GM23248 (cell line): Measurements from ENCODE around the gene SPOPL. TPM values are rescaled to one million over a fixed set of nuclear protein-coding genes. Genes with fewer than 3 reads are reported as not detected.

Source experiments
- DNase-seq: peaks from one replicate; pipeline ENCODE4 v3.0.0-alpha.2; 2015
- H2AFZ ChIP-seq: fragments of 200-600 bp; sonication (generic); 2 replicates; pipeline ENCODE4 v1.6.1; 2016; ENCODE audit warnings: antibody characterized with exemption
- H3F3A ChIP-seq: fragments of 200-600 bp; sonication (generic); 2 replicates; pipeline ENCODE4 v1.6.1; 2016; ENCODE audit warnings: mild to moderate bottlenecking, antibody characterized with exemption, mixed run types; ENCODE audit not compliant: insufficient read depth
- H3K27ac ChIP-seq: fragments of 200-600 bp; sonication (generic); 2 replicates; pipeline ENCODE4 v1.5.1; 2016; ENCODE audit warnings: mild to moderate bottlenecking
- H3K27me3 ChIP-seq: fragments of 200-600 bp; sonication (generic); replicated peaks from 2 replicates; pipeline ENCODE4 v1.6.1; 2016; ENCODE audit warnings: mild to moderate bottlenecking; ENCODE audit not compliant: insufficient read depth
- H3K36me3 ChIP-seq: fragments of 200-600 bp; sonication (generic); 2 replicates; pipeline ENCODE4 v1.6.1; 2016; ENCODE audit warnings: low read depth, mild to moderate bottlenecking
- H3K4me1 ChIP-seq: fragments of 200-600 bp; sonication (generic); 2 replicates; pipeline ENCODE4 v1.6.1; 2016; ENCODE audit warnings: mild to moderate bottlenecking; ENCODE audit not compliant: insufficient read depth
- H3K4me2 ChIP-seq: fragments of 200-600 bp; sonication (generic); one replicate; pipeline ENCODE4 v1.6.1; 2016; ENCODE audit warnings: mild to moderate bottlenecking; ENCODE audit not compliant: unreplicated experiment
- H3K4me3 ChIP-seq: fragments of 200-600 bp; sonication (generic); 2 replicates; pipeline ENCODE4 v1.5.1; 2016; ENCODE audit warnings: mild to moderate bottlenecking
- H3K79me2 ChIP-seq: fragments of 200-600 bp; sonication (generic); 2 replicates; pipeline ENCODE4 v1.6.1; 2016; ENCODE audit warnings: mild to moderate bottlenecking; ENCODE audit not compliant: insufficient read depth
- H3K9ac ChIP-seq: fragments of 200-600 bp; sonication (generic); 2 replicates; pipeline ENCODE4 v1.6.1; 2016; ENCODE audit warnings: mild to moderate bottlenecking
- H3K9me2 ChIP-seq: fragments of 200-600 bp; sonication (generic); 2 replicates; pipeline ENCODE4 v1.6.1; 2016; ENCODE audit warnings: mixed run types, mild to moderate bottlenecking, moderate library complexity; ENCODE audit not compliant: insufficient read depth
- H3K9me3 ChIP-seq: fragments of 200-600 bp; sonication (generic); one replicate; pipeline ENCODE4 v1.6.1; 2017; ENCODE audit warnings: low read depth
- H4K20me1 ChIP-seq: fragments of 200-600 bp; sonication (generic); 2 replicates; pipeline ENCODE4 v1.6.0; 2016; ENCODE audit not compliant: insufficient read depth
- EZH2 ChIP-seq: fragments of 200-600 bp; sonication (generic); IDR thresholded peaks from 2 replicates; pipeline ENCODE4 v1.6.1; 2018; ENCODE audit warnings: antibody characterized with exemption, mild to moderate bottlenecking; ENCODE audit not compliant: insufficient read depth, poor library complexity, severe bottlenecking
- EZH2phosphoT487 ChIP-seq: fragments of 200-600 bp; sonication (generic); IDR thresholded peaks from 2 replicates; pipeline ENCODE4 v1.6.1; 2018; ENCODE audit warnings: antibody characterized with exemption, moderate library complexity, mild to moderate bottlenecking, low read depth; ENCODE audit not compliant: insufficient read depth
- WGBS, 2 experiments: methylation state at CpG; one replicate each; pipeline ENCODE4 v1.1.6; 2015 to 2017; ENCODE audit warnings: low lambda C conversion rate in 2 of 2, low coverage in 1 of 2; ENCODE audit errors: missing lambda C conversion rate in 2 of 2; 5-methylcytosine and 5-hydroxymethylcytosine counted together
- in situ Hi-C: fragments of 300-500 bp; cut with MboI; formaldehyde crosslinking; loops from 2 replicates; pipeline ENCODE4 v1.15.0; 2020
- polyA plus RNA-seq: library from polyadenylated mRNA; unstranded; fragments of >200 nt; fragmentation: Nextera tagmentation; extraction: Ambion mirVana; gene quantifications from 2 replicates; pipeline ENCODE4 v1.2.1, GENCODE V29; 2016
- total RNA-seq: library from RNA; depleted of rRNA; stranded (reverse); fragments of >200 nt; shearing (Covaris generic); gene quantifications from 2 replicates; pipeline ENCODE4 v1.2.3, GENCODE V29; 2014

The SPOPL gene
- total and polyA plus RNA-seq, 2 experiments from 2014 or later, result 3.6 to 12.0 TPM

DNA sequence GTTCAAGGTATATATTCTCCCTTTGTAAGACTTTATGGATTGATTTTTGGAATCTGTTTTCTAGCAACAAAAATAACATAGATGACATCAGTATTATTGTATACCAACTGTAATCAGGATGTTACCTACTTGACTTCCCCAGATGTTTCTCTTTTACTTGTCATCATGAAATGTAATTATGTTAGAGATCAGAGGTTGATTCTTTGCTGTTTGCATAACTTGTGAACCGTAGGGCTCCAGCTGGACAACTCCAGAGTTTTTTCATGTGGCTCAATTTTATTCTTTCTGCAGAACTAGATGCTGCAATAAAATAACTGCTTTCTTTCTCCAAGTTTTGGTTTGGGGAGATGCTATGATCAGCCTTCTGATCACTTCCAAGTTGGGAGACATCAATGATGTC is 58.1 kb downstream of the SPOPL start:
- DNase-seq, result no peak
- H3K27ac ChIP-seq, result no peak overlapping the region
- in situ Hi-C loops, result no loop called here
- no peak overlapping the region for H3K9ac ChIP-seq
- no peak overlapping the region for H3K4me2 ChIP-seq
- no peaks in the 10 kb centered on the region for H4K20me1 ChIP-seq
- WGBS, 2 experiments, result 56 to 62% methylated on average over 1 of the region's 1 CpG
- no peaks in the 10 kb centered on the region for H3K79me2 ChIP-seq
- no peaks in the 10 kb centered on the region for H3F3A ChIP-seq
- no peaks in the 10 kb centered on the region for H3K9me3 ChIP-seq
- H3K36me3 ChIP-seq, result peaks cover 19% of the 10 kb centered on the region
- H3K9me2 ChIP-seq, result no peaks in the 10 kb centered on the region
- no peak overlapping the region for H3K4me3 ChIP-seq
- no peak overlapping the region for H2AFZ ChIP-seq
- no peak for TF ChIP-seq EZH2
- TF ChIP-seq EZH2phosphoT487, result no peak
- H3K27me3 ChIP-seq, result no peaks in the 10 kb centered on the region
- H3K4me1 ChIP-seq, result no peaks in the 10 kb centered on the region

DNA sequence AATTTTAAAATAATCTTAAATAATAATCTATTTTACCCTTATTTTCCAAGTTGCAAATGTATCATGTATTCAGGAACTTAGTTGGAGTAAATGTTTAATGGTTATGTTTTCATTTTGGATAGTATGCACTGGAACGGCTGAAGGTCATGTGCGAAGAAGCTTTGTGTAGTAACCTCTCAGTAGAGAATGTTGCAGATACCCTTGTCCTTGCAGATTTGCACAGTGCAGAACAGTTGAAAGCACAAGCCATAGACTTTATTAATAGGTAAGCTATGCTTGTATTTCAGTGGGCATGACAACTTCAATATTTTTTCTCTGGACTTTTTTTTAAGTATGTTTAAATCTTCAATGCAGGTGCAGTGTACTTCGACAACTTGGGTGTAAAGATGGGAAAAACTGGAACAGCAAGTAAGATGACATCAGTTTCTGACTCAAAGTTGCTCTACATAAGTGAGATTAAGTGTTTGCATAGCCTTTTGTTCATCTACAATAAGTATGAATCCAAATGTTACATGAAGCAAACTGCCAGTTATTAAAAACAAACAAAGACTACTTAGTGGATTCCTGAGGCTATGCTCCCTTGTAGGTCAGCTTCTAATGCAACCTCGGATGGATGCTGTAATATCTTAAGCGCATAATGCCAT is 63.1 kb downstream of the SPOPL start:
- H3K79me2 ChIP-seq, result no peaks in the 10 kb centered on the region
- H3K9me3 ChIP-seq, result no peaks in the 10 kb centered on the region
- no peaks in the 10 kb centered on the region for H3K27me3 ChIP-seq
- no peaks in the 10 kb centered on the region for H3F3A ChIP-seq
- H3K27ac ChIP-seq, result no peak overlapping the region
- H4K20me1 ChIP-seq, result no peaks in the 10 kb centered on the region
- no peak overlapping the region for H3K9ac ChIP-seq
- in situ Hi-C loops, result no loop called here
- H3K4me1 ChIP-seq, result no peaks in the 10 kb centered on the region
- no peak for DNase-seq
- 98% methylated on average over 5 of the region's 5 CpGs for WGBS, 2 experiments
- H2AFZ ChIP-seq, result no peak overlapping the region
- no peaks in the 10 kb centered on the region for H3K9me2 ChIP-seq
- TF ChIP-seq EZH2phosphoT487 (no peak), EZH2 (no peak)
- no peak overlapping the region for H3K4me2 ChIP-seq
- no peak overlapping the region for H3K4me3 ChIP-seq
- peaks cover 23% of the 10 kb centered on the region for H3K36me3 ChIP-seq

DNA sequence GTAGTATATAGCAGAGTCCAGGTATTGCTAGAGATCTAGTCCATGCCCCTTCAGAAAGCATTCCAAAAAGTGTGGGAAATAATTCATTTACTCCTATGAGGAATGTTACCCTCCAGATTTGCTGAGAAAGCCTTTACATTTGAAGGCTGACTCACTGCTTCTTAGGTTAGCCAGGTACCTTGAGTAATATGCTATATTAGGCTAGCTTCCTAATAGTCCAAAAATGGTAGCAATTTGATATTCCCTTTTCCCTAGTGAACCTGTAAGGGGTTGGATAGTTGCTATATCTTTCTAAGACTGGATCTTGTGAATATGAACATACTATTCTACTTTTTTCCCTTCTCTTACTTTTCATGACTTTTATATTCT is 63.6 kb downstream of the SPOPL start:
- Histone ChIP-seq H3K27ac (no peak overlapping the region), H3K9ac (no peak overlapping the region), H3K9me2 (no peaks in the 10 kb centered on the region), H3K4me3 (no peak overlapping the region), H2AFZ (no peak overlapping the region), H3K9me3 (no peaks in the 10 kb centered on the region), H3K4me2 (no peak overlapping the region), H4K20me1 (no peaks in the 10 kb centered on the region), H3F3A (no peaks in the 10 kb centered on the region), H3K4me1 (no peaks in the 10 kb centered on the region), H3K27me3 (no peaks in the 10 kb centered on the region), H3K79me2 (no peaks in the 10 kb centered on the region), H3K36me3 (peaks cover 23% of the 10 kb centered on the region)
- in situ Hi-C loops, result no loop called here
- TF ChIP-seq EZH2phosphoT487, result no peak
- no peak for TF ChIP-seq EZH2
- no peak for DNase-seq

DNA sequence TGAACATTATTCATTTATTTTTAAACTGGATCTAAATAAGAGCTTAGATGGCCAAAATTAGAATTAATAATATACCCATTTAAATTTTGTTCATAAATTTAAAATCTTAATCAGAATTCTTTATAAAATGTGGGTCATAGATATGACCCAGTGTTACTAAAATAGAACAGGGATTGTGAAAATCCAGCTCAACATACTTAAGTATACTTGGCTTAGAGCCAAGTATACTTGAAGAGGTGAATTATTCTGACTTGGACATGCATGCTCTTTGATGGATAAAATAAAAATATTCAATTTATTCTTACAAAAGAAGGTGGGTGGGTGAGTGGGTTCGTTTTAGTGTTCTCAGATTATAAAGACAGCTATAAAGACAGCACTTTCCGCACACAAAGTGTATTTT is 70.7 kb downstream of the SPOPL start:
- Histone ChIP-seq H3K36me3 (0 out of 2 replicates have a peak, but pooled peaks cover 20% of the 10 kb centered on the region), H3K27ac (no peak overlapping the region), H2AFZ (no peak overlapping the region), H3K9ac (no peak overlapping the region), H3K27me3 (no peaks in the 10 kb centered on the region), H3K4me2 (no peak overlapping the region), H3F3A (no peaks in the 10 kb centered on the region), H3K4me3 (no peak overlapping the region), H4K20me1 (no peaks in the 10 kb centered on the region), H3K9me2 (no peaks in the 10 kb centered on the region), H3K4me1 (no peaks in the 10 kb centered on the region), H3K9me3 (no peaks in the 10 kb centered on the region), H3K79me2 (no peaks in the 10 kb centered on the region)
- TF ChIP-seq EZH2phosphoT487 (no peak), EZH2 (no peak)
- 97 to 99% methylated on average over 2 of the region's 2 CpGs for WGBS, 2 experiments
- in situ Hi-C loops, result no loop called here
- DNase-seq, result peak; percentile 9

DNA sequence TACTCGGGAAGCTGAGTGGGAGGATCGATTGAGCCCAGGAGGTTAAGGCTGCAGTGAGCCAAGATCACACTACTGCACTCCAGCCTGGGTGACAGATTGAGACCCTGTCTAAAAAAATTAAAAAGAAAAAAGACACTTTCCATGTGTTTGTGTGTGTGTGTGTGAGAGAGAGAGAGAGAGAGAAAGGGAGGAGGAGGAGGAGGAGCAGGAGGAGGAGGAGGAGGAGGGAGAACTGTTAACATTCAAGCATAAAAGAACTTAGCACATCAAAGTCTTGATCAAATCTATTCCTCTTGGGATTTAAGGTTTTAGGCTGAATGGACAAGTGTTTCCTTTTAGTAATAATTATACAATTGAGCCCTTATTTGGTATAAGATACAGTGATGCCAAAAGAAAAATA is 75.5 kb downstream of the SPOPL start:
- no peak overlapping the region for H3K27ac ChIP-seq
- TF ChIP-seq EZH2phosphoT487, result no peak
- TF ChIP-seq EZH2, result no peak
- H3K4me3 ChIP-seq, result no peak overlapping the region
- no peaks in the 10 kb centered on the region for H3K27me3 ChIP-seq
- no peak overlapping the region for H2AFZ ChIP-seq
- no peak overlapping the region for H3K9ac ChIP-seq
- H3K9me2 ChIP-seq, result no peaks in the 10 kb centered on the region
- DNase-seq, result no peak
- 98 to 100% methylated on average over 2 of the region's 2 CpGs for WGBS, 2 experiments
- no peaks in the 10 kb centered on the region for H3F3A ChIP-seq
- in situ Hi-C loops, result no loop called here
- peaks cover 26% of the 10 kb centered on the region for H3K36me3 ChIP-seq
- H4K20me1 ChIP-seq, result no peaks in the 10 kb centered on the region
- no peaks in the 10 kb centered on the region for H3K79me2 ChIP-seq
- no peaks in the 10 kb centered on the region for H3K9me3 ChIP-seq
- no peaks in the 10 kb centered on the region for H3K4me1 ChIP-seq
- no peak overlapping the region for H3K4me2 ChIP-seq
